A673 (cell line): Measurements from ENCODE around the gene ACE. TPM values are rescaled to one million over a fixed set of nuclear protein-coding genes. Genes with fewer than 3 reads are reported as not detected.
A peak's percentile ranks its signal among the peaks of the same experiment; 100 is the strongest.

Experiments used
- BruUV-seq: library from RNA; stranded (reverse); fragments of 400-500 nt; replicated peaks from 2 replicates; lab custom pipeline; 2021; lab: Mats Ljungman, UMichigan
- CTCF ChIA-PET: fragments of 300-600 bp; sonication (Branson Sonifier 250); formaldehyde crosslinking; loops from one replicate; lab custom pipeline; 2022; ENCODE audit warnings: antibody characterized with exemption; lab: Charles Lee
- POLR2A ChIA-PET: fragments of 300-600 bp; sonication (Branson Sonifier 250); formaldehyde crosslinking; loops from one replicate; lab custom pipeline; 2022; ENCODE audit warnings: antibody characterized with exemption; ENCODE audit not compliant: low non-redundant PET; lab: Charles Lee
- DNase-seq: peaks from one replicate; pipeline ENCODE4 v3.0.0-alpha.2; 2015; ENCODE audit warnings: low spot score
- H3K27ac ChIP-seq: fragments of 200-600 bp; sonication (generic); 2 replicates; pipeline ENCODE4 v1.5.1; 2016; ENCODE audit warnings: mixed run types, low read depth, mild to moderate bottlenecking, mixed read lengths, antibody characterized with exemption, low read length; ENCODE audit not compliant: poor library complexity, severe bottlenecking
- H3K27me3 ChIP-seq: fragments of 200-600 bp; sonication (generic); replicated peaks from 2 replicates; pipeline ENCODE4 v1.6.1; 2017; ENCODE audit warnings: mixed run types, low read depth, mild to moderate bottlenecking, mixed read lengths, antibody characterized with exemption, low read length; ENCODE audit not compliant: insufficient read depth, poor library complexity
- H3K36me3 ChIP-seq: fragments of 200-600 bp; sonication (generic); 2 replicates; pipeline ENCODE4 v1.6.1; 2016; ENCODE audit warnings: mixed run types, mild to moderate bottlenecking, mixed read lengths, antibody characterized with exemption, low read length; ENCODE audit not compliant: insufficient read depth, poor library complexity, severe bottlenecking
- H3K4me1 ChIP-seq: fragments of 200-600 bp; sonication (generic); 2 replicates; pipeline ENCODE4 v1.6.1; 2017; ENCODE audit warnings: mixed run types, mild to moderate bottlenecking, mixed read lengths, antibody characterized with exemption, low read length; ENCODE audit not compliant: insufficient read depth, poor library complexity, severe bottlenecking
- H3K4me3 ChIP-seq: fragments of 200-600 bp; sonication (generic); 2 replicates; pipeline ENCODE4 v1.5.1; 2016; ENCODE audit warnings: low read depth, mixed run types, mild to moderate bottlenecking, mixed read lengths, low read length; ENCODE audit not compliant: poor library complexity, severe bottlenecking
- H3K9me3 ChIP-seq: fragments of 200-600 bp; sonication (generic); 2 replicates; pipeline ENCODE4 v1.6.1; 2016; ENCODE audit warnings: mixed run types, low read depth, mild to moderate bottlenecking, mixed read lengths, antibody characterized with exemption, low read length; ENCODE audit not compliant: poor library complexity, severe bottlenecking
- EZH2 ChIP-seq: fragments of 200-600 bp; sonication (generic); IDR thresholded peaks from 2 replicates; pipeline ENCODE4 v1.6.1; 2017; ENCODE audit warnings: borderline replicate concordance, low read depth, mild to moderate bottlenecking, mixed read lengths, antibody characterized with exemption, low read length; ENCODE audit not compliant: poor library complexity, severe bottlenecking
- intact Hi-C: fragments of 100-400 bp; cut with micrococcal nuclease; formaldehyde crosslinking; loops from one replicate; pipeline ENCODE4 v1.10.0; 2022; ENCODE audit not compliant: unreplicated experiment
- total RNA-seq: library from RNA; stranded (reverse); gene quantifications from 2 replicates; pipeline ENCODE4 v1.2.3, GENCODE V29; 2021
- TF ChIP-seq, protein P1 (sequence below): fragments of 300-800, 200-600 bp; sonication (generic); conservative IDR thresholded peaks from 2 replicates; pipeline ENCODE4 v1.5.1; 2017; ENCODE audit warnings: low read depth, mild to moderate bottlenecking, antibody characterized with exemption, low read length, moderate library complexity, mixed read lengths

Gene ACE
- total RNA-seq, 1 experiment from 2014 or later = 2.1 TPM

- Histone ChIP-seq H3K27ac (no peak overlapping the region), H3K4me1 (peaks cover 29% of the 10 kb centered on the region), H3K36me3 (no peaks in the 10 kb centered on the region), H3K4me3 (no peak overlapping the region), H3K27me3 (no peaks in the 10 kb centered on the region), H3K9me3 (no peaks in the 10 kb centered on the region)
- TF ChIP-seq, protein P1, sequence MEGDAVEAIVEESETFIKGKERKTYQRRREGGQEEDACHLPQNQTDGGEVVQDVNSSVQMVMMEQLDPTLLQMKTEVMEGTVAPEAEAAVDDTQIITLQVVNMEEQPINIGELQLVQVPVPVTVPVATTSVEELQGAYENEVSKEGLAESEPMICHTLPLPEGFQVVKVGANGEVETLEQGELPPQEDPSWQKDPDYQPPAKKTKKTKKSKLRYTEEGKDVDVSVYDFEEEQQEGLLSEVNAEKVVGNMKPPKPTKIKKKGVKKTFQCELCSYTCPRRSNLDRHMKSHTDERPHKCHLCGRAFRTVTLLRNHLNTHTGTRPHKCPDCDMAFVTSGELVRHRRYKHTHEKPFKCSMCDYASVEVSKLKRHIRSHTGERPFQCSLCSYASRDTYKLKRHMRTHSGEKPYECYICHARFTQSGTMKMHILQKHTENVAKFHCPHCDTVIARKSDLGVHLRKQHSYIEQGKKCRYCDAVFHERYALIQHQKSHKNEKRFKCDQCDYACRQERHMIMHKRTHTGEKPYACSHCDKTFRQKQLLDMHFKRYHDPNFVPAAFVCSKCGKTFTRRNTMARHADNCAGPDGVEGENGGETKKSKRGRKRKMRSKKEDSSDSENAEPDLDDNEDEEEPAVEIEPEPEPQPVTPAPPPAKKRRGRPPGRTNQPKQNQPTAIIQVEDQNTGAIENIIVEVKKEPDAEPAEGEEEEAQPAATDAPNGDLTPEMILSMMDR = no peak
- TF ChIP-seq EZH2 = no peak
- intact Hi-C loops = no loop called here
- peak; percentile 53 for DNase-seq
- POLR2A ChIA-PET = no interaction called here
- no TSS peak for BruUV-seq
- CTCF ChIA-PET = interaction anchor here (0.6 to 4.3 kb wide), 3 partner anchors 55 to 852 kb away, joined by 3 to 38 read pairs (median 3); no protein-coding TSS in a partner anchor
These were observed 4.1 kb downstream of the ACE start for GRCh38 chr17:63480826-63481487.

DNA sequence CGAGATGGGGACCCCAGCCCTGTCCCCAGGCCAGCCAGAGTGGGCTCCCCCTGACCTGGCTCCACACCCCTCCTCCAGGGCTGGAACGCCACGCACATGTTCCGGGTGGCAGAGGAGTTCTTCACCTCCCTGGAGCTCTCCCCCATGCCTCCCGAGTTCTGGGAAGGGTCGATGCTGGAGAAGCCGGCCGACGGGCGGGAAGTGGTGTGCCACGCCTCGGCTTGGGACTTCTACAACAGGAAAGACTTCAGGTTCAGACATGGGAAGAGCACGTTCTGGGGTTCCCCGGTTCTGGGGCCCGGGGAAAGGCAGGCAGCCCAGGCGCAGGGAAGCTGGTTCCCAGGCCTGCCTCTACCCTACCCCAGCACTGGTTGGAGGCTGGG, 4.6 kb downstream of the ACE start:
- no peak for DNase-seq
- ChIA-PET CTCF (interaction anchor here (0.6 kb wide), 2 partner anchors 229 to 852 kb away, joined by 3 read pairs; no protein-coding TSS in a partner anchor), POLR2A (no interaction called here)
- H3K9me3 ChIP-seq = no peaks in the 10 kb centered on the region
- H3K27ac ChIP-seq = no peak overlapping the region
- no peak overlapping the region for H3K4me3 ChIP-seq
- BruUV-seq = no TSS peak
- intact Hi-C loops = no loop called here
- peaks cover 24% of the 10 kb centered on the region for H3K4me1 ChIP-seq
- TF ChIP-seq EZH2 = no peak
- TF ChIP-seq, protein P1 = no peak
- no peaks in the 10 kb centered on the region for H3K36me3 ChIP-seq
- H3K27me3 ChIP-seq = no peaks in the 10 kb centered on the region

DNA sequence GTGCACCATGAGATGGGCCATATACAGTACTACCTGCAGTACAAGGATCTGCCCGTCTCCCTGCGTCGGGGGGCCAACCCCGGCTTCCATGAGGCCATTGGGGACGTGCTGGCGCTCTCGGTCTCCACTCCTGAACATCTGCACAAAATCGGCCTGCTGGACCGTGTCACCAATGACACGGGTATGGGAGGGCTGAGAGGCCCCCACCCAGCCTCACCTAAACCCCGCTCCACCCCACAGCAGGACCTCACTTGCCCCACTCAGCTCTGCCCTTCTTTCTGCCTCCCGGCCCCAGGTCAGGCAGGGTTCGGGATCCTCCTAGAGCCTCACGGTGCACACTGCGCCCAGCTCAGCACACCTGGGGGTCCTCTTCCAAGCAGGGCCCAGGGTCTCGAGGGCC, 5.6 kb downstream of the ACE start:
- Histone ChIP-seq H3K27me3 (no peaks in the 10 kb centered on the region), H3K27ac (no peak overlapping the region), H3K4me1 (peaks cover 22% of the 10 kb centered on the region), H3K36me3 (no peaks in the 10 kb centered on the region), H3K4me3 (no peak overlapping the region), H3K9me3 (no peaks in the 10 kb centered on the region)
- no peak for TF ChIP-seq EZH2
- TF ChIP-seq, protein P1 = no peak
- no peak for DNase-seq
- ChIA-PET POLR2A (no interaction called here), CTCF (no interaction called here)
- BruUV-seq = no TSS peak
- intact Hi-C loops = no loop called here
